HG02763 (cell line): Measurements from ENCODE around the gene HOXB13.
"Not testable (repeated sequence)": the region's sequence is repeated elsewhere in the genome, so short reads cannot be mapped to it uniquely, and the experiment has no call there.

Experiments used
- ATAC-seq: cut with Tn5 transposase; IDR thresholded peaks from one replicate; pipeline ENCODE4 v1.9.1; 2021; ENCODE audit warnings: mild to moderate bottlenecking, moderate library complexity; ENCODE audit not compliant: unreplicated experiment

Gene HOXB13

GRCh38 chr17:48726916-48727286 lies 1.6 kb downstream of the HOXB13 start:
- no peak for ATAC-seq

DNA sequence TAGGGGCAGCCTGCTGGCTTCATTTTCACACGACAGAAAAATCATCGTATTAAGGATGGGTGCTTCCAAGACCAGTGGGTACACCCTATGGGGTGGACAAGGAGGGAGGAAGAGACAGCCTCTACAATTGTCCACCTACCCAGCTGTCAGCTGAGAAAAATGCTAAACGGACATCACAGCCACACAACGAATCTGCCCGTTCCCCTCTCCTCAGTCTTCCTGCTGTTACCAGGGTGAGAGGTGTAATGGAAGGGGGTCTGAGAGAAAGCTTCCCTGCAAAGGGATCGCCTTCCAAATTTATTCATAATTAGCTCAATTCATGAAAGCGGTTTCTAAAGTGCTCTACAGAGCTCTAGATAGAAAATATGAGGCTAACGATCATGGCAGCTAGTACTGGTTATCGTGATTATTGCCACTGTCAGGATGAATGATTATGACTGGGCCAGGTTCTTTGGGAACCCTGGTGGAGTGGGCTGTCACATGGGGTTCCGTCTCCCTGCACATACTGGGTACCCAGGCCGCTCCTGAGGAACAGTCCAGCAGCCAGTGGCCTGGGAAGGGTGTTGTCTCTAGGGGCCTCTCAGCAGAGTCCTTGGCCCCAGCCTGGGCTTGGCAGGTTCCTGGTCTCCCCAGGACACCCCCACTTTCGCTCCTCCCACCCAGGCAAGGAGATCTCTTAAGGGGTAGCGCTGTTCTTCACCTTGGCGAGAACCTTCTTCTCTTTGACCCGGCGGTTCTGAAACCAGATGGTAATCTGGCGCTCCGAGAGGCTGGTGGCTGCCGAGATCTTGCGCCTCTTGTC lies 2.2 kb downstream of the HOXB13 start:
- no peak for ATAC-seq

- ATAC-seq, result no peak
Measured at GRCh38 chr17:48725288-48726064, 3.1 kb downstream of the HOXB13 start.

DNA sequence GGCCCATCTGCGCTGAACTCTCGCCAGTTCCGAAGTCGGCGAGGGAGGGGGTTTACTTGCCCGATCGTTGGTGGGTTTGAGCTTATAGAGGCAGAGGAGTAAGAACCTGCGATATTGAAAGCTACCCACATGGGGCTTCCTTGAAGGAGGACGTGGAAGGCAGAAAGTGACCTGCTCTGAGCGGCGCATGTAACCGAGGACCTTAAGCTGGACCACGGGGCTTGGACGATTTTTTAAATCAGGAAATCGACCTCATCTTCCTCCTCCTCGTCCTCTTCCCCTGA lies 3.6 kb downstream of the HOXB13 start:
- no peak for ATAC-seq

GRCh38 chr17:48724251-48725003 lies 4.1 kb downstream of the HOXB13 start:
- ATAC-seq, result no peak

DNA sequence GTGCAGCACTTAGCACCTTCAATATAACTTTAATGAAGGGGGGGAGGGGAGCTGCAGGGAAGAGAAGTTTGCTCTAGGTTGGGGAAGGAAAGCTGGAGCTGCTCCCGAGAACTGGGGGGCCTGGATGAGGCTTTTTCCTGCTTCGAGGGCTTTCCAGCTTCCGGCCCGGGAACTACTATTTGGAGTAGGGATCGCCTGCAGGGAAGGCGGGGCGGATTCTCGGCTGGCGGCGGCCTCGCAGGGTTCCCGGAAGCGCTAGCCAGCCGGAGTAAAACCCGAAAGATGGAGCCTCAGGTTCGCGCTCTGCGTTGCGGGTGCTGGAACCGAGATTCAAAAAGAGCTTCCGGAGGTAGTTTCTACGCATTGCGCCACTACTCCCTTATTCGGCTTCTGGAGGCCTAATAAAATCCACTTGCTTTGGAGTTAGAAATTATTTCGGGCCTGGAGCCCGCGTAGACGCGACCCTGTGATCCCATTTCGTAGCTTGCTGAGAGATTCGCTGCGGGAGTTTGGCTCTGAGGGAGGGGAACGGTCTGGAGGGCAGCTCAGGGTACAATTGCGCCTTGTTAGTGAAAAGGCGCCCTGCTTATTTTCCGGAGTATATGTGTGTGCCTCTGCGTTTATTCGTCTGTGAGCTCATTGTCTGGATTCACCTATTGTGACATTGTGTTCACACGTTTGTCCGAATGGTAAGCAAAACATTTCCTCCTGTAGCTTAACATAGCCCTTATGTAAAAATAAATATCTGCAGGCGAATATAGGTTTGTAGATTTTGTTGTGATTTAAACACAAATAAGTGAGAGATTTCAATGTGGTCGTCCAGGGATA lies 4.9 kb downstream of the HOXB13 start:
- ATAC-seq, result no peak

DNA sequence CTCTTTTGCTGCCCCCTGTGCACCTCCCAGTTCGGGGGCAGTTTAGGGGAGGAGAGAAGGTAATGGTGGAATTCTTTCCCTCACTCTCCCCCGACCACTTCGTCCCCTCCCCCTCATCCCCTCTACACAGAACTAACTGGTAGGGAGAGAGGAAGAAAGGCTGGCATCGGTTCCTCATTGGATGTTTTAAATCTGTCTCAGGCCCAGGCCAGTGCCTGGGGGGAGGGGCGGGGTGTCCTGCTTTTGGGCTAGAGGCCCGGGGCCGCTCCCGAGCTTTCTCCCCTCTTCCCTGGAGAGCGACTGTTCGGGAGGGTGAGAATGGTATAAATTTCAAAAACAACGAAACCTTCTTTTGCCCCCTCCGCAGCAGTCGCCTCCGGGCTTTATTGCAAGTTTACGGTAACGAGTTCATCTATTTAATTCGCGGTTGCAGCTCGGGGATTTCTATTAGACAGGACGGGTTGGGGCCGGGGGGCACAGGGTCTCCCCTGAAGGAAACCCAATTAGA lies 5.6 kb downstream of the HOXB13 start, which contains the start of gene PRAC2:
Gene PRAC2 (plus strand): TSS at position 271 of the 508 bp plus-strand sequence. CDS start 1,226 bp downstream, outside the sequence.
- ATAC-seq, result no peak

GRCh38 chr17:48722201-48722907 lies 6.2 kb downstream of the HOXB13 start, which contains the start of gene PRAC1:
Gene PRAC1 (minus strand): TSS chr17:48722518. CDS start chr17:48722392, 126 bp downstream.
- ATAC-seq, result no peak

DNA sequence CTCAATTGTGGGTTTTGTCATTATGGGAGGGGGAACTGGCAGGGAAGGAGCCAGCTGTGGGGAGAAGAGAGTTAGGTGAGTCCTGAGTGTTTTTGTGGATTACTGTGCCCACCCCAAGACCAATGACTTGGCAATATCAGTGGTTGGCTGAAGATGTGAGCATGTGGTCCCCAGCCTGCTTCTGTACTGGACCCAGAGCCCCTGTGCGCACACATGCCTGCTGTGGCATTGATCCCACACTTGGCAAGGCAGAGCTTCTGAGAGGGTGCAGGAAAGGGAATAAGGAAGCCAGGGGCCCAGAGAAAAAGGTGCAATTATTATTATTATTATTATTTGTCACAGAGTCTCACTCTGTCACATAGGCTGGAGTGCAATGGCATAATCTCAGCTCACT lies 7.5 kb downstream of the HOXB13 start:
- ATAC-seq, result no peak

GRCh38 chr17:48720266-48721008 lies 8.1 kb downstream of the HOXB13 start:
- ATAC-seq, result no peak

- ATAC-seq, result no peak
Measured at GRCh38 chr17:48719642-48720265, 8.8 kb downstream of the HOXB13 start.

DNA sequence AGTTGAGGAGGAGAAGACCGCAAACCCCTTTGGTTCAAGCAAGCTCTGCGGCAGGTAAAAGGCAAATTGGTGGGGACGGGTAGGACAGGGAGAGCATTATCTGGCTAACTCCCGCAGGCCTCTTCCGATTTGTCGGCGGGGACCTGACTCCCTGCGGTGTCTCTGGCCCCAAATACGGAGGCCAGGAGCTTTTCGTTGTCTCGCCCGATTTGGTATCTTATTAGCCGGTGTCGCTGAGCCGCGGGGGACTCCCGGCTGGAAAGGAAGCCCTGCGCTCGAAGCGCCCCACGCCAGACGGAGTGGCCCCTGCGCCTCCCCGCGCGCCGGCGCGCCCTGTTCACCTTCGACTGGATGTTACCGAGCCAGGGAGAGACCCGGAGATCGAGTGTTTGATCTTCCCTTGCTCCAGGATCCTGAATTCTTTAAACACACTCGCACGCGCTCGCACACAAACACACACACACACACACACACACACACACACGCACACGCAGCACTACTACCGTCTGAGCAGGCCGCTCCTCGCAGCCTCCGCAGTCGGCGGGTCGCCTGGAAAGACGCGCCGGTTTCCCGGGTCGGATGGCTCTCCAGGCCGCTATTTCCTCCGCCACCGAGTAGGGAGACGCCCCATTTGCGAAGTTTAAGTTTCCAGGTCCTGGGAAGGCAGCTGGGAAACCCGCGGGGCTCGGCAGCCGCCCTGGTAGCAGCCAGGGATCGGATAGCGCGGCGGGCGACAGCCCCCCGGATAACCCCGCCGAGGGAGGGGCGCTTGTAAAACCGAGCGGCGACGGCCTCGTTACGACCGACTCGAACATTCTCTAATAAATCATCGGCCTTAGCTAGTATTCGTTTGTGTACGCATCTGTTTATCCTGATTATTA lies 9.5 kb downstream of the HOXB13 start:
- no peak for ATAC-seq

GRCh38 chr17:48718227-48718760 lies 10.3 kb downstream of the HOXB13 start:
- ATAC-seq, result no peak

DNA sequence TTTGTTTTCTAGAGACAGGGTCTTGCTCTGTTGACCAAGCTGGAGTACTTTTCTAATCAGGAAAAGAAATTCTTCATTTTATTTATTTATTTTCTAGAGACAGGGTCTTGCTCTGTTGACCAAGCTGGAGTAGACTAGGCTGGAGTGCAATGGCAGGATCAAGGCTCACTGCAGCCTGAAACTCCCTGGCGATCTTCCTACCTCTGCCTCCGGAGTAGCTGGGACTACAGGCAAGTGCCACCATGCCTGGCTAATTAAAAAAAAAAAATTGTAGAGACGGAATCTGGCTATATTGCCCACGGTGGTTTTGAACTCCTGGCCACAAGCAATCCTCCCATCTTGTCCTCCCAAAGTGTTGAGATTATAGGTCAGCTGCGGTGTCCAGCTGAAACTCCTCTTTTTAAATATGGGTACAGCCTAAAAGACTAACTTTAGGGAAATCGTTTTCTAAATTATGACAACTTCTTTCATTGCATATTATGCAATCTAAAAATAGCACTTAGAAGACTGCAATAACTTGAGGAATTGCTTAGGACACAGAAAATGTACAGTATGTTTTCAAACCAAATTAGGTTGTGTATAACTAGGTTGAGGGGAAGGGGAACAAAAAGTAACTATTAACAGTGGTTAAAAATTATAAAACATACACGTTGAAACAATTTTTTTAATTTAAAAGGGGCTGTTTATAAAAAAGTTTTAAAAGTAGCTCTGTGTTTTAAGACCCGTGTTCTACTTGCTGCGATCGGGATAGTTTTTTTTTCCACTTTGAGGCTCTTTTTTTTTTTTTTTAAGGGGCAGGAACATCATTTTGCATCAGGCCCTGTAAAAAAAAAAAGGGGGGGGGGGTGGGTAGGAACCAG lies 11.0 kb downstream of the HOXB13 start:
- ATAC-seq, result no peak

GRCh38 chr17:48716549-48716948 lies 12.0 kb downstream of the HOXB13 start:
- not testable (repeated sequence) for ATAC-seq
